A673 (cell line): ENCODE results near the gene CLEC2A. TPM values are rescaled to one million over a fixed set of nuclear protein-coding genes. Genes with fewer than 3 reads are reported as not detected.

Source experiments
- BruUV-seq: library from RNA; stranded (reverse); fragments of 400-500 nt; replicated peaks from 2 replicates; lab custom pipeline; 2021; lab: Mats Ljungman, UMichigan
- CTCF ChIA-PET: fragments of 300-600 bp; sonication (Branson Sonifier 250); formaldehyde crosslinking; loops from one replicate; lab custom pipeline; 2022; ENCODE audit warnings: antibody characterized with exemption; lab: Charles Lee
- POLR2A ChIA-PET: fragments of 300-600 bp; sonication (Branson Sonifier 250); formaldehyde crosslinking; loops from one replicate; lab custom pipeline; 2022; ENCODE audit warnings: antibody characterized with exemption; ENCODE audit not compliant: low non-redundant PET; lab: Charles Lee
- DNase-seq: peaks from one replicate; pipeline ENCODE4 v3.0.0-alpha.2; 2015; ENCODE audit warnings: low spot score
- H3K27ac ChIP-seq: fragments of 200-600 bp; sonication (generic); 2 replicates; pipeline ENCODE4 v1.5.1; 2016; ENCODE audit warnings: mixed run types, low read depth, mild to moderate bottlenecking, mixed read lengths, antibody characterized with exemption, low read length; ENCODE audit not compliant: poor library complexity, severe bottlenecking
- H3K27me3 ChIP-seq: fragments of 200-600 bp; sonication (generic); replicated peaks from 2 replicates; pipeline ENCODE4 v1.6.1; 2017; ENCODE audit warnings: mixed run types, low read depth, mild to moderate bottlenecking, mixed read lengths, antibody characterized with exemption, low read length; ENCODE audit not compliant: insufficient read depth, poor library complexity
- H3K36me3 ChIP-seq: fragments of 200-600 bp; sonication (generic); 2 replicates; pipeline ENCODE4 v1.6.1; 2016; ENCODE audit warnings: mixed run types, mild to moderate bottlenecking, mixed read lengths, antibody characterized with exemption, low read length; ENCODE audit not compliant: insufficient read depth, poor library complexity, severe bottlenecking
- H3K4me1 ChIP-seq: fragments of 200-600 bp; sonication (generic); 2 replicates; pipeline ENCODE4 v1.6.1; 2017; ENCODE audit warnings: mixed run types, mild to moderate bottlenecking, mixed read lengths, antibody characterized with exemption, low read length; ENCODE audit not compliant: insufficient read depth, poor library complexity, severe bottlenecking
- H3K4me3 ChIP-seq: fragments of 200-600 bp; sonication (generic); 2 replicates; pipeline ENCODE4 v1.5.1; 2016; ENCODE audit warnings: low read depth, mixed run types, mild to moderate bottlenecking, mixed read lengths, low read length; ENCODE audit not compliant: poor library complexity, severe bottlenecking
- H3K9me3 ChIP-seq: fragments of 200-600 bp; sonication (generic); 2 replicates; pipeline ENCODE4 v1.6.1; 2016; ENCODE audit warnings: mixed run types, low read depth, mild to moderate bottlenecking, mixed read lengths, antibody characterized with exemption, low read length; ENCODE audit not compliant: poor library complexity, severe bottlenecking
- CTCF ChIP-seq: fragments of 300-800, 200-600 bp; sonication (generic); conservative IDR thresholded peaks from 2 replicates; pipeline ENCODE4 v1.5.1; 2017; ENCODE audit warnings: low read depth, mild to moderate bottlenecking, antibody characterized with exemption, low read length, moderate library complexity, mixed read lengths
- EZH2 ChIP-seq: fragments of 200-600 bp; sonication (generic); IDR thresholded peaks from 2 replicates; pipeline ENCODE4 v1.6.1; 2017; ENCODE audit warnings: borderline replicate concordance, low read depth, mild to moderate bottlenecking, mixed read lengths, antibody characterized with exemption, low read length; ENCODE audit not compliant: poor library complexity, severe bottlenecking
- intact Hi-C: fragments of 100-400 bp; cut with micrococcal nuclease; formaldehyde crosslinking; loops from one replicate; pipeline ENCODE4 v1.10.0; 2022; ENCODE audit not compliant: unreplicated experiment
- total RNA-seq: library from RNA; stranded (reverse); gene quantifications from 2 replicates; pipeline ENCODE4 v1.2.3, GENCODE V29; 2021

Gene CLEC2A
- total RNA-seq, 1 experiment from 2014 or later: not detected

GRCh38 chr12:9868951-9869306 lies 63.2 kb downstream of the CLEC2A start:
- no peak for DNase-seq
- H3K36me3 ChIP-seq: peaks cover 3% of the 10 kb centered on the region
- CTCF ChIA-PET: no interaction called here
- intact Hi-C loops: no loop called here
- H3K9me3 ChIP-seq: peaks cover 3% of the 10 kb centered on the region
- peak overlapping the region; percentile 74 for H3K27ac ChIP-seq
- POLR2A ChIA-PET: no interaction called here
- H3K4me3 ChIP-seq: peak overlapping the region; percentile 53
- no peaks in the 10 kb centered on the region for H3K27me3 ChIP-seq
- peaks cover 4% of the 10 kb centered on the region for H3K4me1 ChIP-seq
- TF ChIP-seq EZH2 (no peak), CTCF (no peak)
- no TSS peak for BruUV-seq

- TF ChIP-seq EZH2 (no peak), CTCF (no peak)
- Histone ChIP-seq H3K27ac (peak overlapping the region; percentile 74), H3K4me3 (peak overlapping the region; percentile 53), H3K9me3 (peaks cover 3% of the 10 kb centered on the region), H3K4me1 (peaks cover 4% of the 10 kb centered on the region), H3K27me3 (no peaks in the 10 kb centered on the region), H3K36me3 (peaks cover 3% of the 10 kb centered on the region)
- DNase-seq: peak; percentile 59
- ChIA-PET CTCF (no interaction called here), POLR2A (no interaction called here)
- BruUV-seq: no TSS peak
- intact Hi-C loops: no loop called here
These were observed 63.8 kb downstream of the CLEC2A start for GRCh38 chr12:9868311-9868801.

GRCh38 chr12:9867531-9867930 lies 64.6 kb downstream of the CLEC2A start:
- TF ChIP-seq EZH2 (no peak), CTCF (no peak)
- no TSS peak for BruUV-seq
- Histone ChIP-seq H3K9me3 (peaks cover 3% of the 10 kb centered on the region), H3K4me3 (peak overlapping the region; percentile 53), H3K36me3 (peaks cover 3% of the 10 kb centered on the region), H3K4me1 (peaks cover 4% of the 10 kb centered on the region), H3K27me3 (no peaks in the 10 kb centered on the region), H3K27ac (peak overlapping the region; percentile 64)
- CTCF ChIA-PET: no interaction called here
- POLR2A ChIA-PET: no interaction called here
- DNase-seq: peak; percentile 25
- intact Hi-C loops: no loop called here
